Fibroblast of lung (primary cell): ENCODE measurements around the gene MTA2.

Source experiments
- CTCF ChIP-seq, 2 donors: IDR thresholded peaks in 1 of 2; conservative IDR thresholded peaks in 1 of 2; 1 replicate in 1 of 2; 2 replicates in 1 of 2; pipeline ENCODE4 v1.5.1; 2011 to 2012; ENCODE audit warnings: low read length in 2 of 2, control low read depth in 1 of 2, inconsistent platforms in 1 of 2, low read depth in 1 of 2, mild to moderate bottlenecking in 1 of 2
- EZH2 ChIP-seq: IDR thresholded peaks from 2 replicates; pipeline ENCODE4 v1.5.1; 2012; ENCODE audit warnings: low read length, control low read depth, mild to moderate bottlenecking; ENCODE audit errors: missing control alignments

GRCh38 chr11:62546244-62546928 lies 55.3 kb downstream of the MTA2 start, which contains the start of gene AHNAK:
- TF ChIP-seq CTCF (conservative IDR thresholded peaks at IDR 0.05 in 1 of 2, IDR thresholded peaks at IDR 0.05 in 1 of 2; ENCODE audit: low read depth in 1 of 2, low read length in 2 of 2) (no peak), EZH2 (no peak)
